HG03521 (cell line): ENCODE data around the gene RRAS2.
A peak's percentile ranks its signal among the peaks of the same experiment; 100 is the strongest.
"Not testable (repeated sequence)": the region's sequence is repeated elsewhere in the genome, so short reads cannot be mapped to it uniquely, and the experiment has no call there.

Source experiments
- ATAC-seq: cut with Tn5 transposase; IDR thresholded peaks from one replicate; pipeline ENCODE4 v1.9.1; 2021; ENCODE audit warnings: mild to moderate bottlenecking, moderate library complexity; ENCODE audit not compliant: unreplicated experiment

RRAS2 gene

GRCh38 chr11:14259878-14260277, 99.1 kb downstream of the RRAS2 start:
- ATAC-seq = no peak

- no peak for ATAC-seq
Measured at GRCh38 chr11:14259186-14259784, 99.7 kb downstream of the RRAS2 start.

- no peak for ATAC-seq
Measured at GRCh38 chr11:14258221-14258935, 100.6 kb downstream of the RRAS2 start.

GRCh38 chr11:14255238-14255534, 103.8 kb downstream of the RRAS2 start:
- no peak for ATAC-seq

GRCh38 chr11:14254533-14255237, 104.3 kb downstream of the RRAS2 start:
- no peak for ATAC-seq

GRCh38 chr11:14253840-14254239, 105.1 kb downstream of the RRAS2 start:
- no peak for ATAC-seq

- ATAC-seq = no peak
Measured at GRCh38 chr11:14253421-14253820, 105.6 kb downstream of the RRAS2 start.

GRCh38 chr11:14252501-14252900, 106.5 kb downstream of the RRAS2 start:
- ATAC-seq = not testable (repeated sequence)

- ATAC-seq = no peak
Measured at GRCh38 chr11:14251754-14252153, 107.2 kb downstream of the RRAS2 start.

GRCh38 chr11:14249121-14249963, 109.6 kb downstream of the RRAS2 start:
- ATAC-seq = no peak

- no peak for ATAC-seq
Measured at GRCh38 chr11:14248580-14248981, 110.4 kb downstream of the RRAS2 start.

GRCh38 chr11:14245444-14245843, 113.5 kb downstream of the RRAS2 start:
- ATAC-seq = no peak

GRCh38 chr11:14244926-14245325, 114.1 kb downstream of the RRAS2 start:
- ATAC-seq = no peak

- ATAC-seq = no peak
Measured at GRCh38 chr11:14242733-14243132, 116.2 kb downstream of the RRAS2 start.

- no peak for ATAC-seq
Measured at GRCh38 chr11:14242187-14242586, 116.8 kb downstream of the RRAS2 start.

- no peak for ATAC-seq
Measured at GRCh38 chr11:14240951-14241350, 118.0 kb downstream of the RRAS2 start.

GRCh38 chr11:14240221-14240620, 118.8 kb downstream of the RRAS2 start:
- no peak for ATAC-seq

- ATAC-seq = peak; percentile 96
Measured at GRCh38 chr11:14237444-14237961, 121.5 kb downstream of the RRAS2 start.

- ATAC-seq = no peak
Measured at GRCh38 chr11:14235701-14236100, 123.3 kb downstream of the RRAS2 start.

GRCh38 chr11:14234446-14234845, 124.5 kb downstream of the RRAS2 start:
- ATAC-seq = no peak

GRCh38 chr11:14232652-14233051, 126.3 kb downstream of the RRAS2 start:
- ATAC-seq = no peak
